ENCODE data around the gene TEFM.

Gene TEFM

DNA sequence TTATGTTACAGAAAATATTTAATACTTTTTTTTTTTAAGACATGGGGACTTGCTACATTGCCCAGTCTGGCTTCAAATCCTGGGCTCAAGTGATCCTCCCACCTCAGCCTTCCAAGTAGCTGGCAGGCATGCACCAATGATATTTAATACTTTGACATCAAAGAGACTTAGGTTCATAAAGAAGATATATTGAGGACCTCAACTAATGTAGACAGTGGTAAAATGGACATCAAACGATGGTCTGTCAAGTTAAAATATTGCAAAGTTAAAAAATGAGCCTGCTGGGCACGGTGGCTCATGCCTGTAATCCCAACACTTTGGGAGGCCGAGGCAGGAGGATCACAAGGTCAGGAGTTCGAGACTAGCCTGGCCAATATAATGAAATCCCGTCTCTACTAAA lies 8.7 kb downstream of the TEFM start:
- H4K20me1 ChIP-seq (ENCODE audit: low read depth, low read length), result no peaks in the 10 kb centered on the region
- H3K4me3 ChIP-seq (ENCODE audit: insufficient read depth, low read length, poor library complexity, severe bottlenecking), result no peak overlapping the region
- no peaks in the 10 kb centered on the region for H3K9me2 ChIP-seq (replicated peaks; ENCODE audit: insufficient read depth, low read length)
- no peak overlapping the region for H3K27ac ChIP-seq (ENCODE audit: low read depth, low read length)
- no peak overlapping the region for H3K4me2 ChIP-seq (ENCODE audit: low read depth, low read length, poor library complexity, severe bottlenecking)
- H3K79me2 ChIP-seq (ENCODE audit: insufficient read depth, low read length), result no peaks in the 10 kb centered on the region
- TF ChIP-seq, protein P1, sequence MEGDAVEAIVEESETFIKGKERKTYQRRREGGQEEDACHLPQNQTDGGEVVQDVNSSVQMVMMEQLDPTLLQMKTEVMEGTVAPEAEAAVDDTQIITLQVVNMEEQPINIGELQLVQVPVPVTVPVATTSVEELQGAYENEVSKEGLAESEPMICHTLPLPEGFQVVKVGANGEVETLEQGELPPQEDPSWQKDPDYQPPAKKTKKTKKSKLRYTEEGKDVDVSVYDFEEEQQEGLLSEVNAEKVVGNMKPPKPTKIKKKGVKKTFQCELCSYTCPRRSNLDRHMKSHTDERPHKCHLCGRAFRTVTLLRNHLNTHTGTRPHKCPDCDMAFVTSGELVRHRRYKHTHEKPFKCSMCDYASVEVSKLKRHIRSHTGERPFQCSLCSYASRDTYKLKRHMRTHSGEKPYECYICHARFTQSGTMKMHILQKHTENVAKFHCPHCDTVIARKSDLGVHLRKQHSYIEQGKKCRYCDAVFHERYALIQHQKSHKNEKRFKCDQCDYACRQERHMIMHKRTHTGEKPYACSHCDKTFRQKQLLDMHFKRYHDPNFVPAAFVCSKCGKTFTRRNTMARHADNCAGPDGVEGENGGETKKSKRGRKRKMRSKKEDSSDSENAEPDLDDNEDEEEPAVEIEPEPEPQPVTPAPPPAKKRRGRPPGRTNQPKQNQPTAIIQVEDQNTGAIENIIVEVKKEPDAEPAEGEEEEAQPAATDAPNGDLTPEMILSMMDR (IDR thresholded peaks at IDR 0.05; ENCODE audit: insufficient read depth, low read length, poor library complexity, severe bottlenecking), result no peak
- no peak for TF ChIP-seq EZH2phosphoT487 (conservative IDR thresholded peaks at IDR 0.05; ENCODE audit: low read length)
- H3K9ac ChIP-seq (ENCODE audit: low read length), result no peak overlapping the region
- H2AFZ ChIP-seq (ENCODE audit: low read depth, low read length, severe bottlenecking), result no peak overlapping the region
- H3K36me3 ChIP-seq (ENCODE audit: low read length), result peaks cover 29% of the 10 kb centered on the region
- H3K27me3 ChIP-seq (ENCODE audit: low read length), result no peaks in the 10 kb centered on the region
- peaks cover 44% of the 10 kb centered on the region for H3F3A ChIP-seq (ENCODE audit: insufficient read depth)
- no peaks in the 10 kb centered on the region for H3K9me3 ChIP-seq (ENCODE audit: insufficient read depth, low read length)

DNA sequence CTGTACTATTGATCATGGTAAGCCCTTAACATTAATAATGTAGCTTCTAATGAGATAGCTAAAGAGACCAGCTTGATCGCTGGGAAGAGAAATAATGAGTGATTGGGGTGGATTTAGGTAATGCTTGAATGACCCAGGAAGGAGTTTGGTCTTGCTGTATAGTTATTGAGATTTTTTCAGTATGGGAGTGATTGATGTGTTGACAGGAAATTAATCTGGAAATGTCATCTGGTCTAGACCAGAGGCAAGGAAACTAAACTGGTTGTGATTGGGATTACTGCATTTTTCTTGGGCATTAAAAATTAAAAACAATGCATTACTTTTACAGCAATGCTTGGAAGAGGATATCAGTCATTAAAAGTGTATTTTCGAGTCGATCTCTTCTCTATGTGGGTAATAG lies 11.8 kb downstream of the TEFM start:
- Histone ChIP-seq H3K27me3 (ENCODE audit: low read length) (no peaks in the 10 kb centered on the region), H2AFZ (ENCODE audit: low read depth, low read length, severe bottlenecking) (no peak overlapping the region), H3K9ac (ENCODE audit: low read length) (no peak overlapping the region), H3K27ac (ENCODE audit: low read depth, low read length) (no peak overlapping the region), H3F3A (ENCODE audit: insufficient read depth) (peaks cover 28% of the 10 kb centered on the region), H3K9me3 (ENCODE audit: insufficient read depth, low read length) (no peaks in the 10 kb centered on the region), H3K4me2 (ENCODE audit: low read depth, low read length, poor library complexity, severe bottlenecking) (no peak overlapping the region), H3K79me2 (ENCODE audit: insufficient read depth, low read length) (no peaks in the 10 kb centered on the region), H3K36me3 (ENCODE audit: low read length) (peaks cover 34% of the 10 kb centered on the region), H3K9me2 (replicated peaks; ENCODE audit: insufficient read depth, low read length) (no peaks in the 10 kb centered on the region), H3K4me3 (ENCODE audit: insufficient read depth, low read length, poor library complexity, severe bottlenecking) (no peak overlapping the region), H4K20me1 (ENCODE audit: low read depth, low read length) (no peaks in the 10 kb centered on the region)
- TF ChIP-seq, protein P1 (IDR thresholded peaks at IDR 0.05; ENCODE audit: insufficient read depth, low read length, poor library complexity, severe bottlenecking), result no peak
- no peak for TF ChIP-seq EZH2phosphoT487 (conservative IDR thresholded peaks at IDR 0.05; ENCODE audit: low read length)

DNA sequence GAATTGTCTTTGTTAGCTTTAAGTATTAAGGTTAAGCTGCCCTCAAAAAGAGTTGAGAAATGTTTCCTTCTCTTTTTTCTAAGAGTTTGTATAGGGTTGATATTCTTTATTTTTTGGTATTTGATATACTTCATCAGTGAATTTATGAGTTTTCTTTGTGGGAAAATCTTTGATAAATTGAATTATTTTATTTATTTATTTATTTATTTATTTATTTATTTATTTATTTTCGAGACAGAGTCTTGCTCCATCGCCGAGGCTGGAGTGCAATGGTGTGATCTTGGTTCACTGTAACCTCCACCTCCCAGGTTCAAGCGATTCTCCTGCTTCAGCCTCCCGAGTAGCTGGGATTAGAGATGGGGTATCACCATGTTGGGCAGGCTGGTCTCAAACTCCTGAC lies 19.9 kb downstream of the TEFM start:
- no peaks in the 10 kb centered on the region for H3K27me3 ChIP-seq (ENCODE audit: low read length)
- no peak overlapping the region for H3K4me3 ChIP-seq (ENCODE audit: insufficient read depth, low read length, poor library complexity, severe bottlenecking)
- H3K9me3 ChIP-seq (ENCODE audit: insufficient read depth, low read length), result no peaks in the 10 kb centered on the region
- H4K20me1 ChIP-seq (ENCODE audit: low read depth, low read length), result no peaks in the 10 kb centered on the region
- TF ChIP-seq, protein P1 (IDR thresholded peaks at IDR 0.05; ENCODE audit: insufficient read depth, low read length, poor library complexity, severe bottlenecking), result no peak
- no peak for TF ChIP-seq EZH2phosphoT487 (conservative IDR thresholded peaks at IDR 0.05; ENCODE audit: low read length)
- no peak overlapping the region for H3K9ac ChIP-seq (ENCODE audit: low read length)
- H3K27ac ChIP-seq (ENCODE audit: low read depth, low read length), result no peak overlapping the region
- no peaks in the 10 kb centered on the region for H3K9me2 ChIP-seq (replicated peaks; ENCODE audit: insufficient read depth, low read length)
- peaks cover 30% of the 10 kb centered on the region for H3K36me3 ChIP-seq (ENCODE audit: low read length)
- peaks cover 7% of the 10 kb centered on the region for H3F3A ChIP-seq (ENCODE audit: insufficient read depth)
- H3K79me2 ChIP-seq (ENCODE audit: insufficient read depth, low read length), result no peaks in the 10 kb centered on the region
- H3K4me2 ChIP-seq (ENCODE audit: low read depth, low read length, poor library complexity, severe bottlenecking), result no peak overlapping the region
- no peak overlapping the region for H2AFZ ChIP-seq (ENCODE audit: low read depth, low read length, severe bottlenecking)

Data from SU-DHL-6 (cell line).